Left hindlimb (tissue), 1 donor: Measurements from ENCODE around the gene XYLT1.
A peak's percentile ranks its signal among the peaks of the same experiment; 100 is the strongest.

ENCODE experiments used
- DNase-seq: peaks from one replicate; pipeline ENCODE4 v3.0.0-alpha.2; 2018

The XYLT1 gene

DNA sequence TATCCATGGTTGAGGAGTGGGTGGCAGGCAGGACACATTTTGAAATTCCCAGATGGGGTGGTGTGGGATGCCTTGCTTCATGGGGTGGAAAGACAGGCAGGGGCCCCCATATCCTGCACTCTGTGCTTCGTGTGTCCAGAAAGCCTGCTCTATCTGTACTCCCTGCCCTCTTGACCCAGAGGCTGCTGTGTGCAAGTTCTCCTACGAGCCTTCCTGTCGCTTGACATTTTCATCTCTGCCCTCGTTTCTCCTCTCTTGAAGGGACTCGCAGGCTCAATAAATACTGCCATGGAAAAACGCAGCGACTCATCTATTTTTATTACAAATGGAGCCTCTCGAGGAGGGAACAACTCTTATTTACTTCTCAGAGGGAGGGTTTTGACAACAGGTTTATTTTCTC is 254.8 kb downstream of the XYLT1 start:
- DNase-seq = no peak

DNA sequence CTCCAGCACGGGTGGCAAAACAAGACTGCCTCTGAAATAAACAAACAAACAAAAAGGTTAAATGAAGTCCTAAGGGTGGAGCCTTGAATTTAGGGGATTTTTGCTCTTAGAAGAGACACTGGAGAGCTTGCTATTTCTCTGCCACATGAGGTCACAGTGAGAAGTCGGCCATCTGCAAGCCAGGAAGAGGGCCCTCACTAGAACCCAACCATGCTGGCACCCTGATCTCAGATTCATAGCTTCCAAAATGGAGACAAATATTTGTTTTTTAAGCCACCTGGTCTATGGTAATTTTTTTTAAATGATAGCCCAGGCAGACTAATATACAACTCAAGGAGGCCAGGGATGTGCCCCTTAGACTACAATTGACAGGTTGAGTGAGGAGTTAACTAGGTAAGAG is 255.5 kb downstream of the XYLT1 start:
- no peak for DNase-seq

DNA sequence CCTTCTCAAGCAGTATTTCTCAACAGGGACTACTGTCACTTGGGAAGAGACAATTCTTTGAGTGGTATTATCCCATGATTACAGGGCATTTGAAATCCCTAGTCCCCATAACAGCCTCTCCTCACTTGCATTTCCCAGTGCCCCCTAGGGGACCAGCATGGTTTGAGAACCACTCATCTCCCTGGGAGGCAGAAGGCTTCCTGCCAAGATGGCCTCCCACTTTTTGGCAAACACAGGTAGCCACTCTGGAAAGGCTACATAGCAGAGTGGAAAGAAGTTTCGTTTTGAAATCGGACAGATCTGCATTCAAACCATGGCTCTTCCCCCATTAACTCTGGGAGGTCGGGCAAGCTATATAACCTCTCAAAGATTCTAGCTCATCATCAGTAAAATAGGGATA is 256.8 kb downstream of the XYLT1 start:
- DNase-seq = no peak

DNA sequence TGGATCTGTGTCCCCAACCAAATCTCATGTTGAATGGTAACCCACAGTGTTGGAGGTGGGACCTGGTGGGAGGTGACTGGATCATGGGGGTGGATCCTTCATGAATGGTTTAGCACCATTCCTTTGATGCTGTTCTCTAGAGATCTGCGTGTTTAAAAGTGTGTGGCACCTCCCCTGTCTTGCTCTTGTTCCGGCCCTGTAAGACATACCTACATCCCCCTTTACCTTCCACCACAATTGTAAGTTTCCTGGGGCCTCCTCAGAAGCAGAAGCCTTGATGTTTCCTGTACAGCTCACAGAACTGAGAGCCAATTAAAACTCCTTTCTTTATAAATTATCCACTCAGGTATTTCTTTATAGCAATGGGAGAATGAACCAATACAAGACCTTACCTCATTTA is 257.7 kb downstream of the XYLT1 start:
- no peak for DNase-seq

DNA sequence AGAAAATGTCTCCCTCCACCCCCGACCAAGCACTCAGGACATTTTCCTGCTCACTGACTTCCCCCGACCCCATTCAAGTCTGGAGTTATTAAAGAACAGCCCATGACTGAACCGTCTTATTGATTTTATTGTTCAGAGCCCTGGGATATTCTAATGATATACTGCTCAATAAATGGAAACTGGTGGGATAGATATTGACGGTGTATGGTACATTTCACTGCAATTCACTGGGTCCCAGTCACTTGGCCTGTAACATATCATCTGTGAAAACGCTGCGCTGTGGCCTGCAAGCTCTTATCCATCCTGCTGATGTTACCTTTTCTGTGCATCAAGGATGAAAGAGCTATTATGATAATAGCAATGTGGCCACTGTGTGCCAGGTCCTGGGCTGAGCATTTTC is 258.2 kb downstream of the XYLT1 start:
- DNase-seq = no peak

DNA sequence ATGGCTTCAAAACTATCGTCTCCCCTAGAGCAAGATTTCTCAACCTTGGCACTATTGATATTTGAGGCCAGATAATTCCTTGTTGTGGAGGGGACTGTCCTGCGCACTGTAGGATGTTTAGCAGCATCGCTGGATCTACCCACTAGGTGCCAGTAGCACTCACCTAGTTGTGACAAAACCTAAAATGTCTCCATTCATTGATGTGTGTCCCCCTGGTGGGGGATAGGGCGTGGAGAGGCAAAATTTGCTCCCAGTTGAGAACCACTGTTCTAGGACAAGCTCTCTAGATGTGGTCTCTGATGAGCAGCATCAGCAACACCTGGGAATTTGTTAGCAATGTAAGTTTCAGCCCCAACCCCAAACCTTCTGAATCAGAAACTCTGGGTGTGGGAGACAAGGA is 259.0 kb downstream of the XYLT1 start:
- no peak for DNase-seq

DNA sequence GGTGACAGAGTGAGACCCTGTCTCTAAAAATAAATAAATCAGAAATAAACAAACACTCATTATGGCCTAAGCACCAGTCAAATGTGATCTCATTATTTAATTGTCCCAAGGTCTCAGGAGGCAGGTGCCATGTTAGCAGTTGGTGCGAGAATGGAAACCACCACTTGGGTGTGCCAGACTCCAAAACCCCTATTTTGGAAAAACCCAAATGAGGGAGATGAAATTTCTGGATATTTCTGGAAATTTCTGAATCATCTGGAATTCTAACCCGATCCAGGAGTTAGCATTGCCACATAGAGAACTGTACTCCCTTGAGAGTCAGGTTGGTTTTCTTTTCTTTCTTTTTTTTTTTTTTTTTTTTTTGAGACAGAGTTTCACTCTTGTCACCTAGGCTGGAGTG is 264.0 kb downstream of the XYLT1 start:
- DNase-seq = no peak

DNA sequence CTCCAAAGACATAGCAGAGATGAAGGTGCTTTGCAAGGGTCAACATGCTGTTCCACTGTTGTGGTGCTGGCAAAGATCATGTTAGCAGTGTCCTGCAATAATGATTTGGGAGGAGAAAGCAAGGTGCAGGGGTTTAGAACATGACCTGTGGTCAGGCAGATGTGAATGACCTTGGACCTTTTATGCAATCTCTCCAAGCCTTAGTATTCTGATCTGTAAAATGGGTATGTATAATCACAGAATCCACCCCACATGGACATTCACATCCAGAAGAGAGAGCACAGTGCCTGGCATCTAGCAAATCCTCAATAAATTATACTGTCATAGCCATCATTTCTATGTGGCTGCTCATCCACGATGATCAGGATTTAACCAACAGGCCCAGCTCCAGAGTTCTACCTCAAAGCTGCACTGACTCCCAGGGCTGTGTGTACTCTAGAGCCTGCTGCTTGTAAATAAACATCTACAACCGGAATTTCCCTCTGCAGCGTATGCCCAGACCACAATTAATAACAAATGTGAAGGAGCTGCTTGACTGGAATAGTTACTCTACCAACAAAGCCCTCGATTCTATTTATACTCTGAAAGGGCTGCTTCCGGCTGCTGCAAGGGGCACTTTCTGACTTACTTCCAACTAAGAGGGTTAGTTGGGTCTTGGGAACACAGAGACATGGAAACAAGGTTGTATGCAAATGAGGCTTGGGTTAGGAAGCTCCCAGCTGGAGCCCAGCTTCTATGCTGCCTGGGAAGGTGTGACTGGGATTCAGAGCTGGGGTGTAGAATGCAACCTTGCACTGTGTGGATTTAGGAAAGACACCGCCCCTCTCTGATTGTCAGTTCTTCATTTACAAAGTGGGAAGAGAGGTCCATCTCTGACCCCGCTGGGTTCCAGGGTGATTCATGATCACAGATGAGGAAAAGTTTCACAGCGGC is 265.2 kb downstream of the XYLT1 start:
- no peak for DNase-seq

DNA sequence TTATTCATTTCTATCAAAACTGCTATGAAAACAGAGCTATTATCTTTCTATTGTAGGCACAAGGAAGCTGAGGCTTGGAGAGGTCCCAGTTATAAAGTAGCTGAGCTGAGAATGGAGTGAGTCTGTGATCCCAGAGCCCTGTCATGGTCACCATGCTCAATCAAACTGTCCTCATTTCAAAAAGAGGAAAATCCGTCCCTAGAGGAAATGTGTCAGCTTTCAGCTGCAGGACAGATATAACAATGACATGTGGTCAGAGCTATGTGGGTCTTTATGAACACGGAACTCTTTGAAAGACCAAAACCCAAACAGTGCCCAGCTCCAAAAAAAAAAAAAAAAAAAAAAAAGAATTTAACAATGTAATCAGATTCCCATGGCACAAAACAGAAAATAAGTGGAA is 266.1 kb downstream of the XYLT1 start:
- no peak for DNase-seq

DNA sequence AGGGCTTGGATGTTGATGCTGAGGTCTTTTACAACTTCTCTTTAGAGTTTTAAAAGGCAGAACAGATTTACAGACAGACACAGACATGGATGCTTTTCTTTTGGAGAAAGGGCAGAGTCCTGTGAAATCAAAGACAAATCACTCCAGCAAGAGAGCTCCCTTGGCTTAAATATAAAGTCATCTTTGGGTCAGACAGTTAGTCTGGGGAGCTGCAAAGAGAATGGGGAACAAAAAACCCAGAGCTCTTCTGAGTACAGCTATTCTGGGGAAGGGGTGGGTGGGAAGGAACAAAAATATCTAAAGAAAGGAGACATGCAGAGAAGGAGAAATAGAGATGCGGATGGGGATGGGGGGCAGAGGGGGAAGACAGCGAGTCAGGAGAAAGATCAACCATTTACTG is 266.6 kb downstream of the XYLT1 start:
- no peak for DNase-seq

DNA sequence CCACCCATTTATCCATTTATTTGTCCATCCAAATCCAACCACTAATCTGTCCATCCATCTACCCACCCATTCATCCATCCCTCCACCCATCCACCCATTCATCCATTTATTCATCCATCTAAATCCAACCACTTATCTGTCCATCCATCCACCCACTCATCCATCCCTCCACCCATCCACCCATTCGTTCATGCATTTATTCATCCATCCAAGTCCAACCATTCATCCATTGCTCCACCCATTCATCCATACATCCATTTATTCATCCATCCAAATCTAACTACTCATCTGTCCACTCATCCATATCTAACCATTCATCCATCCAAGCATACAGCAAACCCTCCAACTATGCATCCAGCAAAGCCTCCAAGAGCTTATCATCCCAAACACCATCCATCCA is 267.3 kb downstream of the XYLT1 start:
- DNase-seq = no peak

DNA sequence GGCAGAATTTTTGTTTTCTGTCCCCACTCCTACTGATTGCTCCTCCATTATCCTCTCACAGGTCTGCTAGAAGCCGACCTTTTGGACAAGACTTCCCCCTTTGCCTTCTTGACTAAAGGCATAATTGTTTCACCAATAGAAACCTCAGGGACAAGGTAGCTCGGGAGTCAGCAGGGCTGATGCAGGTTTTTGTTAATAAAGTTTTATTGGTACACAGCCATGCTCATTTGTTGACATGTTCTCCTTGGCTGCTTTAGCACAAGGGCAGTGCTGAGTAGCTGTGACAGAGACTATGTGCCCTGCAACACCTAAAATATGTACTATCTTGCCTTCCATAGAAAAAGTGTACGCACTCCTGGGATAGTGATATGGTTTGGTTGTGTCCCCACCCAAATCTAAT is 271.6 kb downstream of the XYLT1 start:
- DNase-seq = no peak

DNA sequence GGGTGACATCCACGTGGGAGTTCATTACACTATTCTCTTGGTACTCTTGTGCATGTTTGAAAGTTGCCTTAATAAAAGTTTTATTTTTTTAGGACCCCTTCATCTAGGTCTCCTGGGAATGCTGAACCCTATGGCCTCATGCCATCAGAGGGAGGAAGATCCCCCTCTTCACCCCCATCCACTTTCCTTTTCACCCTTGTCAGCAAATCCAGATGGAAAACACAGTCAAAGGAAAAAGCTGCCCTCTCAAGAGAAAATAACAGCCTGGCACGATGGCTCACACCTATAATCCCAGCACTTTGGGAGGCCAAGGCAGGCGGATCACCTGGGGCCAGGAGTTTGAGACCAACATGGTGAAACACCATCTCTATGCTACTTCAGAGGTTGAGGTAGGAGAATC is 274.2 kb downstream of the XYLT1 start:
- DNase-seq = no peak

DNA sequence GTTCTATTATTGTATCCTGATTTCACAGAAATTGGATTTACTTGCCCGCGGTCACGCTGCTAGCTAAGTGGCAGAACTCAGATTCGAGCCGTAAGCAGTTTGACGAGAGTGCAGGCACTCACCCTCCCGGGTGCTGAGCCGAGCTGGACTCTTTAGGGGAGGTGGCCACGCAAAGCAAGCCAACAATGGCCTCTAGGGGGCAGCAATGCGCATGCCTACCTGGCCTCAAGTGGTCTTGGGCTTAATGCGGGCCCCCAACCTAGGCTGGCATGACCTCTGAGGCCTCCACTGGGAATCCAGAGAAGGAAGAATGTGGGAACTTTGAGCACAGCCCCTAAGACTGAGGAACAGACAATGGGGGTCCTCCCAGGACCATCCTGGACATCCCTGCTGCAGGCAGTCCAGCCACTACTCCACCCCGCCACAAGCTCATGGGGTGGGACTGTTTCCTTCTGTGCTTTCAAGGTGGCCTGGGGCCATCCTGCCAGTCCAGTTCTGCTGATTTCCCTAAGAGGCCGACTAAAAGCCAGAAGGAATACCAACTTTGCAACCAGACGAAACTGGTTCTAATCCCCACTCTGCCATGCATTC is 276.5 kb downstream of the XYLT1 start:
- peak; percentile 37 for DNase-seq

DNA sequence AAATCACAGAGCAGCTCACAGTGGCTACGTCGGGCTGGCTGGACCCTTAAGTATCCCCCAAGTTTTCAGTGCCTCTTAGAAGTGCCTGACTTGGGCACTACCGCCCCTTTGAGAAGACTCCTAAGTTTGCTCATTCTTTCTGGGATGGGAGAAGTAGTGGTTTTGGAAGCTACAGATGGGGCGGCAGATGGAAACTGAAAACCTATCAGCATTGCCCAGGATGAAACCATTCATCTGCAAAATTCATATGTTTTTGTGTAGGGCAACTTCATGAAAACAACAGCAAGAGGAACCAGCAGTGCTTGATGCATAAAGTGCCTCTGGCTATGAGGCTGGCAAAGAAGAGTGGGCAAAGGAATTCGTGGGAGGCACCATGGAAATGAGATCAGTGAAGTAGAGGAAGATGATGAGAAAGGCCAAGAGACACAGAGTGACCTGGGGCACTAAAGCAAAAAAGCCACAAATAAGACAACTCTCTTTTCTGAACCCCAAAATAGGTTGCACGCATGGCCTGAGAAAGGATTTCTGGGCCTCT is 277.1 kb downstream of the XYLT1 start:
- DNase-seq = no peak

DNA sequence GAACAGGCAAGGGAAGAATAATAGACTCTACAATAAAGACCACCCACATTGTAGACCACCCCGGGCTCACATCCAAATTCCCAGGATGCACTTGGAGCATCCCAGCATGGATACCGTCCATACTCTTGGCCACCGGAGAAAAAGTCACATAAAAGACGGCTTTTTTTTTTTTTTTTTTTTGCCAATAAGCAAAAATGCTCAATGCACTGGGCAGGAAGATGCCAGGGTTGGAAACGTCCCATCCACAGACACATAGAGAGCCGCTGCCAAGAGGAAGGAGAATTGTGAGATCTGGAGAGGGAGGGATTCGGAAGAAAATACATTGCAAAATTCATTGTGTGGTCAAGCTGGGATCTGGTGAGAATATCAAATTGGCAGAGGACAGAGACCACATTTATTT is 286.7 kb downstream of the XYLT1 start:
- DNase-seq = no peak

DNA sequence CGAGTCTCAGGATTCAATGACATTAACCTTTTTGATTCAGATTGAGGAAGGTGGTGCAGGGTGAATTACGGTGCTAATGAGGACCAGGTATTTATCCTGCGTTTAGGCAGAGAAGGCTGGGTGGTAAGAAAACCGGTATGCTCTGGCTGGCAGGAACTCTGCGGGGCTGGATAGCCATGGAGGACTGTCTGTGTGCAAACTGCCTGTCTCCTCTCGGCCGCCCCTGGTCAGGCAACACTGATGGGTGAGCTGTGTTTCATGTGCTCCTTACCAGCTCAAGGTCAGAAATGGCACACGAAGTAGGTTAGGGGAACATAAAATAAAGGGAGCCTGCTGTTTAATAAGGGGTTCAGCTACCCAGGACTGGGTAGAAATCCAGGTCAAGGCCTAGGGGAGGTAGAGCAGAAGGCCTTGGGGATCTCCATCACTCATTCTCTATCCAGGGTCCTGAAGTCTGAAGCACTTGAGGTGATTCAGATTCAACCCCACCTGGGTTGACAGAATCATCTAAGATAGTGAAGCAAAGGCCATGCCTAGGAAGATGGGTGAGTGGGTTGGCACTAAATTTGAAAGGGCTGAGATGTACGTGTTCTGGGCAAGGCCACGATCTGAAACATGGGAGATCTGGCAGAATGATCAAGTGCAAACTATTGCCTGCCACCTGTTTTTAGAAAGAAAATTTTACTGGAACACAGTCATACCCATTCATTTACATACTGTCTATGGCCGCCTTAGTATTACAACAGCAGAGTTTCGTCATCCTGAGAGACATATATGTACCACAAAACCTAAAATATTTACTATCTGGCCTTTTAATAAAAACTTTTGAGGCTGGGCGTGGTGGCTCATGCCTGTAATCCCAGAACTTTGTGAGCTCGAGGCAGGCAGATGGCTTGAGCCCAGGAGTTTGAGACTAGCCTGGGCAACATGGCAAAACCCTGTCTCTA is 292.5 kb downstream of the XYLT1 start:
- no peak for DNase-seq

DNA sequence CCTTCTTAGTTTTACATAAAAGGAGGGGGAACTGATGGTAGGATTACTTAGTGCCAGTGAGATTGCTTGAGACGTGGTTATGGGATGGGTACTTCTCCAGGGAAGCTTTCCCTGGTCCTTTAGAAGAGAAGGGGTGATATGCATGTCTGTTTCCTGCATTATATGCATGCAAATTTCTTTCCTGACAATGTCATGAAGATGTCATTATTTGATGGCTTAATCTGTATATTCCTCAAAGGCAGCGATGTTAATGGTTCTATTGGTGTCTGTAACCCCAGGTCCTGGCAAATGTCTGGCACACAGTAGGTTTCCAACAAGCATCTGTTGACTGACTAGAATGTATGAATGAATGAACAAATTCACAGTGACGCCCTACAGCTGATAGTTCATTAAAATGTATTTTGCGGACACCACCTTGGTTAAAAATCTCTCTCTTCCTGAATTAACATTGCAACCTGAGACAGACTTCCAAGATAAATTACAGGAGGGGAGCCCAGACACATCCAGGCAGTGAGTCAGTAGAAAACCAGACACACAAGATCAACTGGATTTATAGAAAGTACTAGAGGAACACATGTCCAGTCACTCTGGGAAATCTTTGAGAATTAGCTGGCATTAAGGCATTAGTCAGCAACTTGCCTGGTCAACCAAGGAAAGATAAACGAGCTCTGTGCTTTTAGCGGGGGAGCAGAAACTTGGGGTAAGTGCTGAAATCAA is 293.4 kb downstream of the XYLT1 start:
- no peak for DNase-seq

DNA sequence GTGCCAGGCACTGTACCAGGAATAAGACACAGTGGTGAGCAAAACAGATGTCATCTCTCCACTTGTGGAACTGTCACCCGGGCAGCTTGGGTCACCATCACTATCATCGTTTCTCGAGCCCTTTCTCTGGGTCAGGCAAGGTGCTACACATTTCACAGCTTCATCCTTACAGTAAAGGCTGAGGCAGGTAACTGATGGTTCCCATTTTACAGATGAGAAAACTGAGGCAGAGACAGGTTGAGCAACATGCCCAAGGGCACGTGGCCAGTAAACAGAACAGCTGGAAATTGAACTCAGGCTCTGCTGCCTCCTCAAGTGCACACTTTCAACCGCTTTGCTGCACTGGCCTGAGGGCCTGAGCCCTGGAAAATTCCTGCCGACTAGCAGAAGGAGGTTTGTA is 294.6 kb downstream of the XYLT1 start:
- no peak for DNase-seq

DNA sequence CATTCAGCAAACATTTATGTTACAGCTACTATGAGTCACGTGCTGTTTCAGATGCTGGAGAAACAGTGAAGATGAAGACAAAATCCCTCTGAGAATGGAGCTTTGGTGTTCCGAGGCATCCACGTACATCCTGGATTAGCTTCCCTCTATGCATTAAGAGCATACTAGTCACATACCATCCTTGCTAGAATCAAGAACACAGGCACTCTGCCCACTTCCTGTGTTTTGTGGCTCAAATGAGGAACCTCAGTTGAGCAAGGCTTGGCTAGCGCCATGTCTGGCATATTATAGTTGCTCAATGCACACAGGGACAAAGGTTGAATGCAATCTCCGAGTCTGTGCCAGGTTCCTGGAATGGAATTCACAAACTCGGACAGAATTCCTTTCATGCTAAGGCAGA is 297.5 kb downstream of the XYLT1 start:
- DNase-seq = peak; percentile 33

DNA sequence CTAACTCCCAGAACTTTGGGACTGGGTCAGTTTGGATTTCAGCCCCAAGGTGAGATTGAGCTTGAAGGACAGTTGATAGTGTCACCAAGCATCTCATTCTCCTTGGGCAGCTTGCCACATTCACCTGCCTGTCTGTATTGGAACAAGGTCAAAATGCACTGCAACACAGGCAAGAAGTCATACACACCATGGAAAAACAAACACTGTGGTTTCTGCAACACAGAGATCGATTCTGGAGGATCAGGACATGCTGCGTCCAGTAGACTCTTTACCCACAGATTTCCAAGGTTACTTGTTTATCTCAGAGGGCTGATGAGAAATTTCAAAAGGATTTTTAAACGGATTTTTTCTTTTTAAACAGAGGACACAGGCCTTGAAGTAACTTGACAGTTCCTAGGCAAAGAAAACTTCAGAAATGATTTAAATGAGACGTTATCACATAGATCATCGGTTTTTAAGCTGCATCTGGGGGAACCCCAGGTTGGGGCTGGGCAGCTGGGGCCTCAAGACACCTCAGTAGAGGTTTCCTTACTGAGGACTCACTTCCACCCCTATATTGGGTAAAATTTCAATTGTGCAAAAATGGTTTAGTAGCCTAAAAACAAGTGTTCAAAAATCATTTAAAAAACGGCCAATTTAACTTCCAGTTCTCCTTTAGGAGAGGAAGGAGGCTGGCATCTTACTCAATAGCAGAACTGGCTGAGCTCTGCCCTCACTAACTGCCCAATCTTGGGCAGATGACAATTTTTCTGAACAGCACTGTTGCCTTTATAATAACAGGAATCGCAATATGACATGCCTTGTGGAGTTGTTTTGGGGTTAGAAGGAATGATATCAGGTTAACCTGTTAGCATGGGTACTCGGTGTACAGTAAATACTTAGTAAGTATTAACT is 299.3 kb downstream of the XYLT1 start:
- no peak for DNase-seq
